ENCODE results near the gene TSPO.

The TSPO gene

GRCh38 chr22:43157874-43158546 lies 6.7 kb downstream of the TSPO start:
- Histone ChIP-seq H4K5ac (ENCODE audit: low read length) (no peak overlapping the region), H3K9ac (ENCODE audit: low read length) (no peak overlapping the region), H3K4me3 (ENCODE audit: low read length) (no peak overlapping the region), H2AK5ac (ENCODE audit: low read length) (no peak overlapping the region), H4K8ac (ENCODE audit: low read depth, low read length) (no peak overlapping the region), H3K79me2 (ENCODE audit: control insufficient read depth, insufficient read depth, low read length) (no peaks in the 10 kb centered on the region), H3K27me3 (ENCODE audit: insufficient read depth, low read length, poor library complexity) (no peaks in the 10 kb centered on the region), H3K27ac (ENCODE audit: low read depth, low read length) (no peak overlapping the region), H3K4me2 (ENCODE audit: low read length) (no peak overlapping the region), H3K79me1 (ENCODE audit: low read length) (no peaks in the 10 kb centered on the region), H2BK120ac (ENCODE audit: low read depth, low read length) (no peak overlapping the region), H3K56ac (ENCODE audit: low read length) (no peak overlapping the region), H3K18ac (ENCODE audit: low read length) (no peak overlapping the region), H2BK5ac (ENCODE audit: low read length) (no peak overlapping the region), H3K23ac (ENCODE audit: low read length) (no peak overlapping the region), H3K36me3 (ENCODE audit: control insufficient read depth, insufficient read depth, low read length) (no peaks in the 10 kb centered on the region), H3K4me1 (ENCODE audit: control insufficient read depth, low read depth, low read length) (no peaks in the 10 kb centered on the region), H3K4ac (ENCODE audit: low read depth, low read length) (no peak overlapping the region), H2BK15ac (replicated peaks; ENCODE audit: low read depth) (no peak overlapping the region)
- DNase-seq: no peak
- no CpG with 5 or more reads among the region's 9 CpGs for WGBS (ENCODE audit: extremely low coverage, insufficient coverage, low lambda C conversion rate)

- H3K23ac ChIP-seq (ENCODE audit: low read length): no peak overlapping the region
- H3K79me1 ChIP-seq (ENCODE audit: low read length): no peaks in the 10 kb centered on the region
- H3K36me3 ChIP-seq (ENCODE audit: control insufficient read depth, insufficient read depth, low read length): no peaks in the 10 kb centered on the region
- no peak overlapping the region for H3K4ac ChIP-seq (ENCODE audit: low read depth, low read length)
- H3K4me3 ChIP-seq (ENCODE audit: low read length): no peak overlapping the region
- H4K8ac ChIP-seq (ENCODE audit: low read depth, low read length): no peak overlapping the region
- H3K27ac ChIP-seq (ENCODE audit: low read depth, low read length): no peak overlapping the region
- H3K18ac ChIP-seq (ENCODE audit: low read length): no peak overlapping the region
- whole genome bisulfite sequencing (ENCODE audit: extremely low coverage, insufficient coverage, low lambda C conversion rate): no CpG with 5 or more reads among the region's 24 CpGs
- H3K4me2 ChIP-seq (ENCODE audit: low read length): no peak overlapping the region
- H3K27me3 ChIP-seq (ENCODE audit: insufficient read depth, low read length, poor library complexity): no peaks in the 10 kb centered on the region
- no peak for DNase-seq
- H2BK120ac ChIP-seq (ENCODE audit: low read depth, low read length): no peak overlapping the region
- H2BK5ac ChIP-seq (ENCODE audit: low read length): no peak overlapping the region
- no peak overlapping the region for H3K56ac ChIP-seq (ENCODE audit: low read length)
- H3K79me2 ChIP-seq (ENCODE audit: control insufficient read depth, insufficient read depth, low read length): no peaks in the 10 kb centered on the region
- H4K5ac ChIP-seq (ENCODE audit: low read length): no peak overlapping the region
- no peak overlapping the region for H2BK15ac ChIP-seq (replicated peaks; ENCODE audit: low read depth)
- no peak overlapping the region for H2AK5ac ChIP-seq (ENCODE audit: low read length)
- H3K9ac ChIP-seq (ENCODE audit: low read length): no peak overlapping the region
- no peaks in the 10 kb centered on the region for H3K4me1 ChIP-seq (ENCODE audit: control insufficient read depth, low read depth, low read length)
Observed at GRCh38 chr22:43158778-43159483, 7.6 kb downstream of the TSPO start.

GRCh38 chr22:43159484-43160178 lies 8.3 kb downstream of the TSPO start:
- H3K27ac ChIP-seq (ENCODE audit: low read depth, low read length): no peak overlapping the region
- H3K36me3 ChIP-seq (ENCODE audit: control insufficient read depth, insufficient read depth, low read length): no peaks in the 10 kb centered on the region
- no peak overlapping the region for H4K8ac ChIP-seq (ENCODE audit: low read depth, low read length)
- no peak overlapping the region for H3K23ac ChIP-seq (ENCODE audit: low read length)
- no peak overlapping the region for H4K5ac ChIP-seq (ENCODE audit: low read length)
- H2BK5ac ChIP-seq (ENCODE audit: low read length): no peak overlapping the region
- H3K27me3 ChIP-seq (ENCODE audit: insufficient read depth, low read length, poor library complexity): no peaks in the 10 kb centered on the region
- H2BK120ac ChIP-seq (ENCODE audit: low read depth, low read length): no peak overlapping the region
- no peak overlapping the region for H3K18ac ChIP-seq (ENCODE audit: low read length)
- H3K56ac ChIP-seq (ENCODE audit: low read length): no peak overlapping the region
- no peak overlapping the region for H3K9ac ChIP-seq (ENCODE audit: low read length)
- peak; percentile 31 for DNase-seq
- no peak overlapping the region for H3K4me3 ChIP-seq (ENCODE audit: low read length)
- H3K4me1 ChIP-seq (ENCODE audit: control insufficient read depth, low read depth, low read length): no peaks in the 10 kb centered on the region
- H3K4me2 ChIP-seq (ENCODE audit: low read length): no peak overlapping the region
- H2AK5ac ChIP-seq (ENCODE audit: low read length): no peak overlapping the region
- H3K79me1 ChIP-seq (ENCODE audit: low read length): no peaks in the 10 kb centered on the region
- no peaks in the 10 kb centered on the region for H3K79me2 ChIP-seq (ENCODE audit: control insufficient read depth, insufficient read depth, low read length)
- no CpG with 5 or more reads among the region's 18 CpGs for WGBS (ENCODE audit: extremely low coverage, insufficient coverage, low lambda C conversion rate)
- H2BK15ac ChIP-seq (replicated peaks; ENCODE audit: low read depth): no peak overlapping the region
- no peak overlapping the region for H3K4ac ChIP-seq (ENCODE audit: low read depth, low read length)

- Histone ChIP-seq H3K79me1 (ENCODE audit: low read length) (no peaks in the 10 kb centered on the region), H3K4me1 (ENCODE audit: control insufficient read depth, low read depth, low read length) (no peaks in the 10 kb centered on the region), H3K4me2 (ENCODE audit: low read length) (no peak overlapping the region), H2AK5ac (ENCODE audit: low read length) (no peak overlapping the region), H3K36me3 (ENCODE audit: control insufficient read depth, insufficient read depth, low read length) (no peaks in the 10 kb centered on the region), H3K23ac (ENCODE audit: low read length) (no peak overlapping the region), H3K79me2 (ENCODE audit: control insufficient read depth, insufficient read depth, low read length) (no peaks in the 10 kb centered on the region), H2BK15ac (replicated peaks; ENCODE audit: low read depth) (no peak overlapping the region), H3K4me3 (ENCODE audit: low read length) (no peak overlapping the region), H4K8ac (ENCODE audit: low read depth, low read length) (no peak overlapping the region), H2BK120ac (ENCODE audit: low read depth, low read length) (no peak overlapping the region), H3K9ac (ENCODE audit: low read length) (no peak overlapping the region), H2BK5ac (ENCODE audit: low read length) (no peak overlapping the region), H3K27me3 (ENCODE audit: insufficient read depth, low read length, poor library complexity) (no peaks in the 10 kb centered on the region), H3K4ac (ENCODE audit: low read depth, low read length) (no peak overlapping the region), H3K56ac (ENCODE audit: low read length) (no peak overlapping the region), H3K18ac (ENCODE audit: low read length) (no peak overlapping the region), H4K5ac (ENCODE audit: low read length) (no peak overlapping the region), H3K27ac (ENCODE audit: low read depth, low read length) (no peak overlapping the region)
- WGBS (ENCODE audit: extremely low coverage, insufficient coverage, low lambda C conversion rate): no CpG with 5 or more reads among the region's 8 CpGs
- DNase-seq: no peak
Observed at GRCh38 chr22:43160497-43161126, 9.3 kb downstream of the TSPO start.

- H3K4ac ChIP-seq (ENCODE audit: low read depth, low read length): no peak overlapping the region
- H3K23ac ChIP-seq (ENCODE audit: low read length): no peak overlapping the region
- H2BK5ac ChIP-seq (ENCODE audit: low read length): no peak overlapping the region
- H3K18ac ChIP-seq (ENCODE audit: low read length): no peak overlapping the region
- no peak overlapping the region for H3K56ac ChIP-seq (ENCODE audit: low read length)
- H3K4me2 ChIP-seq (ENCODE audit: low read length): no peak overlapping the region
- no peak overlapping the region for H3K27ac ChIP-seq (ENCODE audit: low read depth, low read length)
- no peaks in the 10 kb centered on the region for H3K79me1 ChIP-seq (ENCODE audit: low read length)
- no peaks in the 10 kb centered on the region for H3K36me3 ChIP-seq (ENCODE audit: control insufficient read depth, insufficient read depth, low read length)
- H3K4me1 ChIP-seq (ENCODE audit: control insufficient read depth, low read depth, low read length): no peaks in the 10 kb centered on the region
- H3K9ac ChIP-seq (ENCODE audit: low read length): no peak overlapping the region
- no peak overlapping the region for H4K8ac ChIP-seq (ENCODE audit: low read depth, low read length)
- no peak for DNase-seq
- H2AK5ac ChIP-seq (ENCODE audit: low read length): no peak overlapping the region
- WGBS (ENCODE audit: extremely low coverage, insufficient coverage, low lambda C conversion rate): no CpG with 5 or more reads among the region's 24 CpGs
- no peaks in the 10 kb centered on the region for H3K79me2 ChIP-seq (ENCODE audit: control insufficient read depth, insufficient read depth, low read length)
- no peak overlapping the region for H4K5ac ChIP-seq (ENCODE audit: low read length)
- no peak overlapping the region for H3K4me3 ChIP-seq (ENCODE audit: low read length)
- H2BK120ac ChIP-seq (ENCODE audit: low read depth, low read length): no peak overlapping the region
- no peaks in the 10 kb centered on the region for H3K27me3 ChIP-seq (ENCODE audit: insufficient read depth, low read length, poor library complexity)
- H2BK15ac ChIP-seq (replicated peaks; ENCODE audit: low read depth): no peak overlapping the region
Observed at GRCh38 chr22:43162412-43163150, 11.2 kb downstream of the TSPO start.
